GM21526 (cell line): ENCODE data around the gene ZNF331.

ENCODE experiments used
- ATAC-seq: cut with Tn5 transposase; IDR thresholded peaks from one replicate; pipeline ENCODE4 v1.9.1; 2021; ENCODE audit warnings: moderate library complexity; ENCODE audit not compliant: unreplicated experiment, low FRiP score

Gene ZNF331

DNA sequence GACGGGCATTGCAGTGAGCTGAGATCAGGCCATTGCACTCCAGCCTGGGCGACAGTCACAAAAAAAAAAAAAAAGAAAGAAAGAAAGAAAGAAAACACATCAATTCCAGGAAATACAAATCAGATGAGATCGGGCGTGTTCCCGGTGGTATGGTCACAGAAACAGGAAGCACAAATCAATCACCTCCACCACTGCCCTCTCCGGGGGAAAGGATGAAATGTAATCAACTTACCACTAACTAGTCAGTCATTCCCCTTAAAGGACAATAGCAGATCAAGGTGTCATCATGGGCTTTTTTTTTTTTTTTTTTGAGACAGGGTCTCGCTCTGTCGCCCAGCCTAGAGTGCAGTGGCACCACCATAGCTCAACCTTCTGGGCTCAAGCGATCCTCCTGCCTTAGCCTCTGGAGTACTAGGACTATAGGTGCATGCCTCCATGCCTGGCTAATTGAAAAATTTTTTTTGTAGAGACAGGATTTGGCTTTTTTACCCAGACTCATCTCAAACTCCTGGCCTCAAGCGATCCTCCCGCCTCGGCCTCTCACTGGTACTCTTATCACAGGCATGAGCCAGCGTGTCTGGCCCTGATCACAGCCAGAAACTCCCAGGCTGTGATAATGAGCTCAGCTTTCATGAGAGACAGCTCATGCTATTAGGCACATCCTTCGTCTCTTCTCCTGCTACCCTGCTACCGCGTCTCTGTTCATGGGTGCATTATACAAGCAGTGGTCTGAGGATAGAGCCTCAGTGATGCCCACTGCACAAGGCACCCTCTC, 87.0 kb downstream of the ZNF331 start:
- ATAC-seq, result no peak

GRCh38 chr19:53626486-53626885, 88.5 kb downstream of the ZNF331 start:
- no peak for ATAC-seq

- ATAC-seq, result no peak
These were observed 89.0 kb downstream of the ZNF331 start for GRCh38 chr19:53626976-53627375.
